Mesenteric fat pad (tissue), 1 donor: ENCODE measurements around the gene MARS1. TPM values are rescaled to one million over a fixed set of nuclear protein-coding genes. Genes with fewer than 3 reads are reported as not detected.
A peak's percentile ranks its signal among the peaks of the same experiment; 100 is the strongest.

ENCODE experiments used
- DNase-seq: peaks from one replicate; pipeline ENCODE4 v3.0.0-alpha.2; 2020; ENCODE audit warnings: low spot score
- total RNA-seq: library from RNA; stranded (reverse); fragmentation: NEBNext Ultra II Directional; extraction: Animal tissue kit (Norgen Biotek cat#: 25700); gene quantifications from one replicate; pipeline ENCODE4 v1.2.1, GENCODE V29; 2021
- donor health status: DM: yes; HTN: yes; CAD: no.

MARS1 gene
- total RNA-seq, 1 donor from 2014 or later, result 145 TPM

- DNase-seq, result no peak
Measured at GRCh38 chr12:57547288-57548012, 59.6 kb downstream of the MARS1 start.

- DNase-seq, result no peak
Measured at GRCh38 chr12:57548013-57548315, 60.1 kb downstream of the MARS1 start.

- no peak for DNase-seq
Measured at GRCh38 chr12:57548488-57548887, 60.6 kb downstream of the MARS1 start.

GRCh38 chr12:57549203-57549908, 61.5 kb downstream of the MARS1 start:
- no peak for DNase-seq

GRCh38 chr12:57549909-57550640, 62.2 kb downstream of the MARS1 start, which contains the start of gene KIF5A:
Gene KIF5A (plus strand): TSS chr12:57550044. CDS start chr12:57550272, 228 bp downstream.
- DNase-seq, result no peak

GRCh38 chr12:57550641-57551549, 63.0 kb downstream of the MARS1 start:
- no peak for DNase-seq

- DNase-seq, result no peak
Measured at GRCh38 chr12:57551637-57552305, 63.9 kb downstream of the MARS1 start.

GRCh38 chr12:57552306-57552651, 64.4 kb downstream of the MARS1 start:
- DNase-seq, result no peak

- DNase-seq, result no peak
Measured at GRCh38 chr12:57552835-57553313, 65.0 kb downstream of the MARS1 start.

GRCh38 chr12:57553343-57554202, 65.7 kb downstream of the MARS1 start:
- DNase-seq, result no peak

- no peak for DNase-seq
Measured at GRCh38 chr12:57554453-57554852, 66.6 kb downstream of the MARS1 start.

GRCh38 chr12:57554897-57555296, 67.0 kb downstream of the MARS1 start:
- DNase-seq, result no peak

GRCh38 chr12:57558864-57559263, 71.0 kb downstream of the MARS1 start:
- DNase-seq, result no peak

- DNase-seq, result no peak
Measured at GRCh38 chr12:57560516-57560915, 72.6 kb downstream of the MARS1 start.

- DNase-seq, result peak; percentile 26
Measured at GRCh38 chr12:57561117-57561516, 73.2 kb downstream of the MARS1 start.

- DNase-seq, result no peak
Measured at GRCh38 chr12:57563358-57563757, 75.5 kb downstream of the MARS1 start.

- DNase-seq, result no peak
Measured at GRCh38 chr12:57564178-57564740, 76.4 kb downstream of the MARS1 start.
